AG09319 (cell line): ENCODE data around the gene CORO2B.

Source experiments
- DNase-seq: peaks from one replicate; pipeline ENCODE4 v3.0.0-alpha.2; 2010; ENCODE audit warnings: low read depth; ENCODE audit errors: extremely low read depth
- CTCF ChIP-seq: IDR thresholded peaks from 2 replicates; pipeline ENCODE4 v1.5.1; 2011; ENCODE audit warnings: low read depth, mild to moderate bottlenecking, inconsistent platforms, low read length, moderate library complexity

Gene CORO2B

DNA sequence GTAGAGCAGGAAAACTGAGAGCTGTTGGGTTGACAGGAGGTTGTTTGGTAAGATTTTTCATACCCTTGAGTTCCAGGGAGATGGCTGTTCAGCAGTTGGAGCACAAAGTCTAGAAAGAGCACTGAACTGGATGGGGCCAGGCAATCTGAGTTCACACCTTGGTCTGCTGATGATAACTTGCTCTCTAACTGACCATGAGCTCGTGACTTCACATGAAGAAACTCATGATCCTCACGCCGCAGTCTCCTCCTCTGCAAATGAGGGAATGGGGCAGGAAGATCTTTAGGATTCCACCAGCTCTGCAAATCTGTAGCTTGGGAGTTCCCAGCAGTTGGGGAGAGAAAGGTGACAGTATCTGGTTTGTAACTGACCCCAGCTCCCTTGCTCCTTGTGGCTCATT lies 33.7 kb downstream of the CORO2B start:
- TF ChIP-seq CTCF, result no peak
- DNase-seq, result no peak

GRCh38 chr15:68612979-68613740 lies 34.4 kb downstream of the CORO2B start:
- no peak for DNase-seq
- no peak for TF ChIP-seq CTCF

DNA sequence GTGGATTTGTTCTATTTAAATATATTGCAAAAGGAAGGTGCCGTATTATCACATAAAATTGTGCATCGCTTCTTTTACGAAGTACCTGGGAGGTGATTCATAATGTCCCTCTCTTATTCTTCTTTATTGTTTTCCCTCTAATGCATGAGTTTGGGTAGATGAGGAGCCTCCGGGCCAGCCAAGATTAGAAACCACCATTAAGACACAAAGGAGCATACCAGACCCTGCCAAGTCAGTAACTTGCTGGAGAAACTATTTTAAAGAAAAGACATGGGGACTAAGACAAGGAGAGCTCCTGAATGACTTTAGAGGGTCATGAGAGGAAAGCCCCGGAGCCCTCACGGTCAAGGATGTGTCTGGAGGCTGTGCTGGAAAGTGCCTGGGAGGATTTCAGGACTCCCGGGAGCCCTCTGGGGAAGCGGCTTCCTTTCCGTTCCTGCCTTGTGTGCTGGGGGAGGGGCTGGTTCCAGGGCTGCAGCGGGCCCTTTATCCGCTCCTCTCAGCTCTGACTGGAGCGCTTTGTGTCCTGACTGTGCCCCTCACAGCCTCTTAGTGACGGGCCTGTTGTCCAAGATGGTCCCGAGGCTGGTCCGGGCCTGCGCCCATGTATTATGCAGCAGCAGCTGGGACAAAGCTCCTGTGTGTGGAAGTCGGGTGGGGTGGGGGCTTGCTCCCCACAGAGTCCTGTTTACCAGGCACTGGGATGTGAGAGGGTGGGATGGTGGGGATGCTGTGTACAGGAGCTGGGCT lies 35.7 kb downstream of the CORO2B start:
- DNase-seq, result no peak

GRCh38 chr15:68615301-68615700 lies 36.5 kb downstream of the CORO2B start:
- no peak for TF ChIP-seq CTCF
- no peak for DNase-seq

More for the DNA sequence above, 35.7 kb downstream of the CORO2B start:
- no peak for TF ChIP-seq CTCF

GRCh38 chr15:68615811-68616210 lies 37.0 kb downstream of the CORO2B start:
- no peak for DNase-seq

GRCh38 chr15:68616397-68616796 lies 37.6 kb downstream of the CORO2B start:
- TF ChIP-seq CTCF, result no peak
- no peak for DNase-seq

More at GRCh38 chr15:68615811-68616210, 37.0 kb downstream of the CORO2B start:
- TF ChIP-seq CTCF, result no peak

DNA sequence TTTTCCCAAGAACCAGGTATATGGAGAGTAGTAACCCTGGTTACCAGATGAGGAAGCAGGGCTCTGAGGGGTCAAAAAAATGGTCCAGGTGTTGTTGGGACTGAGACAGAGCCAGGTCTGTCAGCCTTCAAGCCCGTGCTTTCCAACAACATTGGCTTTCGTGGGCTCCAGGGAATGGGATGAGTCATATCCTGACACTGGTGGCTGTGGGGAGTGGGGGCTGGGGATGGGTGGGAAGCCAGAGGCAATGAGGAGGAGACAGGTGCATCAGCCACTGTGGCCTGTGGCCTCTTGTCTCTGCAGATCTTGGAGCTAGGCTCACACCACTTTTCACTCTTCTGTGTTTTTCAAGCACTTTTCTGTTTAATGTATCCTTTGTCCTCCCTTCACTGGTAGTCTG lies 38.2 kb downstream of the CORO2B start:
- no peak for DNase-seq
- TF ChIP-seq CTCF, result no peak
